ENCODE data around the gene HSDL2.
"Not testable (repeated sequence)": the region's sequence is repeated elsewhere in the genome, so short reads cannot be mapped to it uniquely, and the experiment has no call there.

Gene HSDL2

GRCh38 chr9:112396872-112397271 lies 17.0 kb downstream of the HSDL2 start:
- no peak for DNase-seq (ENCODE audit: low spot score)

GRCh38 chr9:112401175-112401815 lies 21.4 kb downstream of the HSDL2 start:
- no peak for DNase-seq (ENCODE audit: low spot score)

- no peak for DNase-seq (ENCODE audit: low spot score)
Observed at GRCh38 chr9:112403614-112404201, 23.8 kb downstream of the HSDL2 start.

- peak; percentile 33 for DNase-seq (ENCODE audit: low spot score)
Observed at GRCh38 chr9:112404508-112404932, 24.6 kb downstream of the HSDL2 start.

- DNase-seq (ENCODE audit: low spot score): no peak
Observed at GRCh38 chr9:112408275-112408674, 28.4 kb downstream of the HSDL2 start.

- DNase-seq (ENCODE audit: low spot score): no peak
Observed at GRCh38 chr9:112408819-112409218, 28.9 kb downstream of the HSDL2 start.

- no peak for DNase-seq (ENCODE audit: low spot score)
Observed at GRCh38 chr9:112409758-112410157, 29.9 kb downstream of the HSDL2 start.

- DNase-seq (ENCODE audit: low spot score): peak; percentile 11
Observed at GRCh38 chr9:112411626-112412027, 31.7 kb downstream of the HSDL2 start.

GRCh38 chr9:112413728-112414127 lies 33.8 kb downstream of the HSDL2 start:
- not testable (repeated sequence) for DNase-seq (ENCODE audit: low spot score)

- no peak for DNase-seq (ENCODE audit: low spot score)
Observed at GRCh38 chr9:112420208-112420607, 40.3 kb downstream of the HSDL2 start.

GRCh38 chr9:112421771-112422222 lies 41.9 kb downstream of the HSDL2 start:
- no peak for DNase-seq (ENCODE audit: low spot score)

- no peak for DNase-seq (ENCODE audit: low spot score)
Observed at GRCh38 chr9:112422417-112423148, 42.7 kb downstream of the HSDL2 start.

GRCh38 chr9:112430006-112430522 lies 50.2 kb downstream of the HSDL2 start:
- DNase-seq (ENCODE audit: low spot score): no peak

- no peak for DNase-seq (ENCODE audit: low spot score)
Observed at GRCh38 chr9:112433499-112434392, 53.8 kb downstream of the HSDL2 start.

- DNase-seq (ENCODE audit: low spot score): no peak
Observed at GRCh38 chr9:112434487-112434886, 54.6 kb downstream of the HSDL2 start.

GRCh38 chr9:112437406-112437805 lies 57.5 kb downstream of the HSDL2 start:
- no peak for DNase-seq (ENCODE audit: low spot score)

GRCh38 chr9:112439171-112439570 lies 59.3 kb downstream of the HSDL2 start:
- no peak for DNase-seq (ENCODE audit: low spot score)

- DNase-seq (ENCODE audit: low spot score): no peak
Observed at GRCh38 chr9:112439825-112440224, 59.9 kb downstream of the HSDL2 start.

GRCh38 chr9:112443200-112443599 lies 63.3 kb downstream of the HSDL2 start:
- DNase-seq (ENCODE audit: low spot score): peak; percentile 27

GRCh38 chr9:112443636-112444035 lies 63.7 kb downstream of the HSDL2 start:
- no peak for DNase-seq (ENCODE audit: low spot score)

GRCh38 chr9:112445196-112445595 lies 65.3 kb downstream of the HSDL2 start:
- no peak for DNase-seq (ENCODE audit: low spot score)

- DNase-seq (ENCODE audit: low spot score): no peak
Observed at GRCh38 chr9:112446080-112446479, 66.2 kb downstream of the HSDL2 start.
